ENCODE results near the gene FAM240A.
"Not testable (repeated sequence)": the region's sequence is repeated elsewhere in the genome, so short reads cannot be mapped to it uniquely, and the experiment has no call there.

The FAM240A gene
- 0 reads per million in 3 experiments for total RNA-seq

- no peak for DNase-seq
These were observed at the start of gene FAM240A for GRCh38 chr3:46612324-46612723. FAM240A (plus strand) TSS chr3:46612525; CDS start chr3:46612684, 159 bp downstream.

DNA sequence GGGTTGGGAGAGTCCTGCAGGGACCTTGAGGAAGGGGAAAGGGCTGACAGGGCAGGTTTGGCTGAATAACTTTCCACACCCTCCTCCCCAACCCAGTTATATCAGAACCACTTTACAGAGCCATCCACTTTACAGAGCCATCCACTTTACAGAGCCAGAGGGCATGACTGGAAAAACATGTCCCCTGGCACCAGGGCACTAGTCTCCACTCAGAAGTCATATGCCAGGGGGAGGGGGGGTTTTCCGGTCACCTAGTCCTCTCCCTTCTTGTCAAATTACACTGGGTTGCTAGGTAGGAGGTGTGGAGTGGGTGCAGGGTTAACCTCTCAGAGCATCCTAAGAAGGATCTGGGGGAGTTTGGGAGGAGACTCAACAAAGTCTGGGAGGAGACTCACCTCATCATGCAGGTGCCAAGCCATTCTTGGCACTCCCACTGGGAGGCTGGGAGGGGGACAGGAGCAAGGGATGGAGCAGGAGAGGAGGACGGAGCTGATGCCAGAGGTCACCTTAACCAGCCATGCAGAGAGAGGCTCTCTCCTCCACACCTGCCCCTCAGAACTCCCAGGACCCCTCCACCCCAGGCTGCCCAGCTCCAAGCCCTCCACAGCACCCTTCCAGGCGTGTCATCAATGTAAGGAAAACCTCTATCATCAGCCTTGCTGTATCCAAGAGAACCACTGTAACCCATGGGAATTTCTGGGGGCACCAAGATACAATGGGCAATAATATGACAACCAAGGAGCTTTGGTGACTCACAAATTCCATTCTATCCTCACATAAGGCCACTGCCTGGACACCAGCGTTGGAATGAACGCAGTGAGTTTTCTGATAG lies 47.9 kb upstream of the FAM240A start:
- DNase-seq = no peak

GRCh38 chr3:46565077-46565476 lies 47.2 kb upstream of the FAM240A start:
- DNase-seq = no peak

- DNase-seq = no peak
These were observed 46.7 kb upstream of the FAM240A start for GRCh38 chr3:46565607-46566039.

DNA sequence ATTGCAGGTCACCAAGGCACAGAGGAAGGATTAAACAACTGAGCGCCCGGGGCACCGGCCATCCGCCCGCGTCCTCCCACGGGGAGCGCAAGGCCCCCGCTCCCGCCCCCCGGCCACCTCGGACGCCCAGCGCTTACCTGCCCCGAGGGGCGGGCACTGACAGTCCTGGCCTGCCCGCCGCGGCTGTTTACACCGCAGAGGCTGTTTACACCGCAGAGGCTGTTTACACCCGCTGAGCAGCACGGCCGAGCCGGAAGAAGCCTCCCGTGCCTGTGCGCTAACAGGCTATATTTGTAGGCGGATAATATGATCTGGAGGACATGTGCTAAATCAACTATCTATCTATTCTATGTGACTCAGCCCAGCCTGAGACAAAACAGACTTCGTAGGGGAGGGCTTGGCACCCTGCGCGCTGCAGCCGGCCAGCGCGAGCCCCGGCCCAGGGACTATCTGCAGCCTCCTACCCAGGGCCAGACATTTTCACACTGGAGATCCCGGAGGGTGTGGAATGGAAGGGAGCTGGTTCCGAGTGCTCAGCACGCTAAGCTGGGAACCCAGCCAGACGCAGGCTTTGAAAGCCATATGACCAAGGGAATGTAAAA lies 46.2 kb upstream of the FAM240A start, which contains the start of gene LRRC2:
Gene LRRC2, minus strand, starts transcription at position 263 of the 602 bp plus-strand sequence. CDS start 14,711 bp downstream, outside the sequence.
- DNase-seq = peak; percentile 12

DNA sequence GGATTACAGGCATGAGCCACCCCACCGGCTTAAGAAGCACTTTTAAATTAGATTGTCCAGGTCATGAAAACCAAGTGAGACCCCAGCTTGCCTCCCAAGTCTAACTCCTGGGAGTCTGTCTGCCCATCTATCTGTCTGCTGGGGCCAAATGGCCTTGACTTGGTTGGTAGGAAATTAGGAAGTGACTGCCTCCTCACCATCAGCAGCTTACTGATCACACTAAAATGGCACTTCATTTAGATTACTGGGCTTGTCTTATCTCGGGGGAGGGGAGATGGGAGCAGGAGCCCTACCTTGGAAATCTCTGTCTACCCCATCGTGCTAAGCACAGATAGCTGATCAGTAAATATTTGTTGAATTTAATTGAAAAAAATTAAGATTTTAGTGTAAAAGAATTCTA lies 40.6 kb upstream of the FAM240A start:
- no peak for DNase-seq

DNA sequence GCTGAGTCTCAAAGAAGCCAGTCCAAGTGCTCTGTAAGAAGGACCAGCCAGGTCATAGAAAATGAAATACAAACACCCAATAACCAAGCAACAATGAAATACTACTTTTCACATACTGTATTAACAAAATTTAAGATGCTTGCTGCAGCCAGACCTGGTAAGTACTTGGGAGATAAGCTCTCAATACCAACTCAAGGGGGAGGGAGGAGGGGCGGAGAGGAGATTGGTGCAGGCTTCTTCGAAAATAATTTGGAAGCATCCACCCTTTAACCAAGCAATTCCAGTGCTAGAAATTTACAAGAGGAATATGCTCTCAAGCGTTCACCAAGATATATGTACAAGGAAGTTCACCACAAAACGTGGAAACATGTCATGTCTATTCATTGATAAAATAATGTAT lies 38.6 kb upstream of the FAM240A start:
- DNase-seq = no peak

DNA sequence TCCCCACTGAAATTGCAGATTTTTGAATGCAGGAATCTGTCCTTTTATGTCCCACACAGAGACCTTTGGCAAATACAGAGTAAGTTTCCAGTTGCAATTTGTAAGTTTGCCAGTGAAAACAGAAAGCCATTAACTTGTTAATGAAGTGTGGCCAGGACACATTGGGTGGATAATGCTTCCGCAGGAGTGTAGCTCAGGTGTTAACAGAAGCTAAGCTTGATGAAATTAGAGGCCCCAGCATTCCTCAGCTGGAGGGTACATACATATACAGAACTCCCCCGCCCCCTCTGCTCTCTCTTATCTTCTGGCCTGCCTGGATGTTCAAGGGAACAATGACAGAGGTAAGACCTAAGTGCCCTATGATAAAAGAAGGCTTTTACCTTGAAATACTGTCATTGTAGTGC lies 38.1 kb upstream of the FAM240A start:
- DNase-seq = no peak

- no peak for DNase-seq
These were observed 37.3 kb upstream of the FAM240A start for GRCh38 chr3:46574881-46575576.

DNA sequence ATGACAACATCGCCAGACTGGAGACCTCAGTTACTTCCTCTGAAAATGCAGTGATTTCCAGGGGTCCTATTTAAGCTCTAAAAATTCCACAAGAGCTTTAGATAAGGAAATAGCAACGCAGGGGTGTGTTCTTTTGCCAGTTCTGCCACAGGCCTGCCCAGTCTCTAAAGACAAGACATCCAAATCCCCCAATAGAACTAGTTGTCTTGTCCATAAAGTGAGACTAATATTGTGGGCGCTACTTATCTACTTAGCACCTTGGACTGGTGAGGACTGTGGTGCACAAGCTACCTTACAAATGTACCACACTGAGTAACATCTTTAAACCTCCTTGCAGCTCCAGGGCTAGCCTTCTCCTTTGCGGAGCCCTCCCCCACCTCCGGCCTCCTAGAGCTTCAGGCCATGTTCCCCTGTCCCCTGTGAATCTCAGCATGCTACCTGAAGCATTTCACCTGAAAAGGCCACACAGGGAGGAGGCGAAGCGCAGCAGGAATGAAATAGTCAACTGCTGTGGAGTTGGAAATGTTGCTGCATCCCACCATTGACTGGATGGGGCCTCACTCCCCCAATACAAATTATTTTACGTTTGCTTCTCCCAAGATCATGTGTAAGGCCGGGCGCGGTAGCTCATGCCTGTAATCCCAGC lies 36.6 kb upstream of the FAM240A start:
- DNase-seq = no peak

- no peak for DNase-seq
These were observed 35.9 kb upstream of the FAM240A start for GRCh38 chr3:46576386-46576785.

DNA sequence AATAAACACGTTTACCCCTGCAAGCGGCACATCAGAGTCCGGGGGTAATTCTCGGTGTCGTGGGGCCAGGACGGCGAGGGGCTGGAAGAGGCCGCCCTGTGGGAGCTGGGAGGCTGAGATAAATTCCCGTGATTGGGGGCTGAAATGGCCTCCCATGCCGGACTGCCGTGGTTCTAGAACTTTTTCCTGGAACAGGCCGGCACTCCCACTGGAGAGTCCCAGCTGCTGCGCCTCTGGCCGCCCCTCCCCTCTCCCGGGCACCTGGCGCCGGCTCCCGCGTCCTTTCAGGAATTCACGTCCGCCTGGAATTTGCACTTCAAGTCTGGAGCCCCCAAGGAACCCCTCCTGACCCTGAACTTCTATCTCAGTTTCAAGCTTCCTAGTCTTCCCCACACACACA lies 35.4 kb upstream of the FAM240A start:
- DNase-seq = no peak

GRCh38 chr3:46577580-46578249 lies 34.6 kb upstream of the FAM240A start:
- not testable (repeated sequence) for DNase-seq

DNA sequence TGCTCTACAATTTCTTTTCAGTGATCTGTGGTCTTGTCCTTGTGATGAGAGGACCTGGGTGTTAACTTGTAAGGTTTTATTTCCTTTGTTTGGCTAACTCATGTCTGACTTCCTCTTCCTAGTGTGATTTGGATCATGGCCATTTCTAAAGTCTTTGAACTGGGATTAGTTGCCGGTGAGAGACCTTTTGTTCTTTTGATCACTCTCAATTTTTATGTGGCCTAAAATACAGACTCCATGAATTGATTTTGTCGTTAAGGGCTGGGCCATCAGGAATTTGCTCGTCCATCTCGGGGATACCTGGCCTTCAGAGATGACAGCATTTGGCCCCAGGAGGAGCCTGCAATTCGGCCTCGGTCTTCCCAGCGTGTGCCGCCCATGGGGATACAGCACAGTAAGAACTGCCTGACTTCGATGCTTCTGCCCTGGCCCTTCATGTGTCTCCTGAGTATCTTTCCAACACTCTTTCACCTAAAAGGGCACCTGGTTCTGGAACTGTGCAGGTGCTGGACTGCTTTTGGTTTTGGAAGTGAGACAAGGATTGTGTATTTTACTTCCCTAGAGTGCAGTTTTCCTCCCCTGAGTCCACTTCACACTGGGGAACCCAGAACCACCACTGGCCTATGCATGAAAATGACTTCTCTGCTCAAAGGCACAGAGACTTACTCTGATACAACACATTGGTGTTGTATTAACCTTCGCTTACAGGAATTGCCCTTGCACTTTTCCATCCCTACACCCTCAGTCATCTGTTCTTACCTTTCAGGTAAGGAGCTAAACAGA lies 33.2 kb upstream of the FAM240A start:
- DNase-seq = no peak

- no peak for DNase-seq
These were observed 32.5 kb upstream of the FAM240A start for GRCh38 chr3:46579756-46580286.

GRCh38 chr3:46580675-46581074 lies 31.6 kb upstream of the FAM240A start:
- no peak for DNase-seq

- no peak for DNase-seq
These were observed 27.5 kb upstream of the FAM240A start for GRCh38 chr3:46584598-46585467.

- no peak for DNase-seq
These were observed 26.3 kb upstream of the FAM240A start for GRCh38 chr3:46585799-46586693.

DNA sequence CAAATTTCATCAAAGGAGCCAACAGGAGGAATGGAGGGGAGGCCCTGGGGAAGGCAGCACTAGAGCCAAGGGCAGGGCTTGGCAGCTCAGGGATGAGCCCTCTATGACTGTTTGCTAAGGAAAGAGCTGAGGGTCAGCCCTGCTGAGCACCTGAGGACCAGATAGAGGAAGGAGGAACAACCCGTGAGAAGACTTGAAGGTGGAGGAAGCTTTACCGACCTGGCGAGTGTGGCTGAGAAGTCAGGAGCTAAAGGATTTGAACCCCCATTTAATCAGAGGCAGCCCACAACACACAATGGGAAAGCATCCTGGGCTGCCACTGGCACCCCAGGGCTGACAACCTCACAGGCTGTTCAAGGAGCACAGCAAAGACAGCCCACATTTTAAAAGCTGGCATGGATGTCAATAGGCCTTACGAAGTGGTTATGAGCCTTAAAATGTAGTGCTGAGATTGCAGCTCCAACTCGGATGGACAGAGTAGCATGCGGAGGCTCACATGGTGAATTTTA lies 25.5 kb upstream of the FAM240A start:
- DNase-seq = no peak

Measured in central memory CD4-positive, alpha-beta T cell (primary cell).